Panc1 (cell line): Measurements from ENCODE around the gene SPATA16.

Experiments used
- POLR2AphosphoS5 ChIP-seq: IDR thresholded peaks from 2 replicates; pipeline ENCODE4 v1.6.1; 2012; ENCODE audit warnings: mild to moderate bottlenecking, low read depth, low read length, moderate library complexity
- SIN3A ChIP-seq: IDR thresholded peaks from 2 replicates; pipeline ENCODE4 v1.6.1; 2012; ENCODE audit warnings: low read depth, mild to moderate bottlenecking, low read length, moderate library complexity, borderline replicate concordance; ENCODE audit not compliant: insufficient read depth
- TF ChIP-seq, protein P1 (sequence below), 2 experiments: IDR thresholded peaks; 2 replicates each; pipeline ENCODE4 v1.6.1; 2011 to 2012; ENCODE audit warnings: low read depth in 2 of 2, control low read depth in 1 of 2, low read length in 1 of 2, mild to moderate bottlenecking in 1 of 2, moderate library complexity in 1 of 2; ENCODE audit not compliant: insufficient read depth in 1 of 2
- TF ChIP-seq, protein P2 (sequence below): fragments of 450-650 bp; IDR thresholded peaks from 2 replicates; pipeline ENCODE4 v1.5.1; 2017; ENCODE audit warnings: mild to moderate bottlenecking

DNA sequence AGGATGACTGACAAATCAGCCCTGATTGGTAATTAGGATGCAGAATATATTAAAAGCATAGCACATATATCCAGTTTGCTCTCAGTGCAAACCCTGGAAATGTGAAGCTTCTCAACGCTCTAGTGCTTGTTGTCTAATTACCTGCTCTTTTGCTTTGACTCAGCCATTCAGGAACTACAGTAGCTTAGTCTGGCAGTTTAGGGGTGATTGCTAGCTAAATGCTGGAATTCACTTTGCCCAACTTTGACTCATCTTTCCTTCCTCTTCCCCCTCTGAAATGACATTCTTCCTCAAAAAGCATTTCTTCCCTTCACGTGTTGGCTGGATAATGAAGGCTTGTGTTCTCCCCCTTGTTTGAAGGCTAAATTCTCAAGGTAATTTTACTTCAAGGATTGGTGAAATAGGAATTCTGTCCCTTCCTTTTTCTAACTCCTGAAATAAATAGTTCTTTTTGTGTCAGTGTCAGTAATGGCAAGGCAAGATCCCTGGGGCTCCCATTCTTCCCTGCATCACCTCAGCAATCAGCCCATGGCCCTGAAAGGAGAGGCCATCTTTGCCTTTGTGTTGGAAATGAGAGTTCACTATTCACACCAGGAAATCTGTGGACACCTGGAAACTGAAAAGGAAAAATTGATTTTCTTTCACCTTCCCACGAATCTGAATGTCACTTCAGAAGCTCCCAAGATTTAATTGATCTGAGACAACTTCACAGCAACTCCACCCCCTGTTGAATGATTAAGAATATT is 286.9 kb downstream of the SPATA16 start:
- TF ChIP-seq, protein P1, sequence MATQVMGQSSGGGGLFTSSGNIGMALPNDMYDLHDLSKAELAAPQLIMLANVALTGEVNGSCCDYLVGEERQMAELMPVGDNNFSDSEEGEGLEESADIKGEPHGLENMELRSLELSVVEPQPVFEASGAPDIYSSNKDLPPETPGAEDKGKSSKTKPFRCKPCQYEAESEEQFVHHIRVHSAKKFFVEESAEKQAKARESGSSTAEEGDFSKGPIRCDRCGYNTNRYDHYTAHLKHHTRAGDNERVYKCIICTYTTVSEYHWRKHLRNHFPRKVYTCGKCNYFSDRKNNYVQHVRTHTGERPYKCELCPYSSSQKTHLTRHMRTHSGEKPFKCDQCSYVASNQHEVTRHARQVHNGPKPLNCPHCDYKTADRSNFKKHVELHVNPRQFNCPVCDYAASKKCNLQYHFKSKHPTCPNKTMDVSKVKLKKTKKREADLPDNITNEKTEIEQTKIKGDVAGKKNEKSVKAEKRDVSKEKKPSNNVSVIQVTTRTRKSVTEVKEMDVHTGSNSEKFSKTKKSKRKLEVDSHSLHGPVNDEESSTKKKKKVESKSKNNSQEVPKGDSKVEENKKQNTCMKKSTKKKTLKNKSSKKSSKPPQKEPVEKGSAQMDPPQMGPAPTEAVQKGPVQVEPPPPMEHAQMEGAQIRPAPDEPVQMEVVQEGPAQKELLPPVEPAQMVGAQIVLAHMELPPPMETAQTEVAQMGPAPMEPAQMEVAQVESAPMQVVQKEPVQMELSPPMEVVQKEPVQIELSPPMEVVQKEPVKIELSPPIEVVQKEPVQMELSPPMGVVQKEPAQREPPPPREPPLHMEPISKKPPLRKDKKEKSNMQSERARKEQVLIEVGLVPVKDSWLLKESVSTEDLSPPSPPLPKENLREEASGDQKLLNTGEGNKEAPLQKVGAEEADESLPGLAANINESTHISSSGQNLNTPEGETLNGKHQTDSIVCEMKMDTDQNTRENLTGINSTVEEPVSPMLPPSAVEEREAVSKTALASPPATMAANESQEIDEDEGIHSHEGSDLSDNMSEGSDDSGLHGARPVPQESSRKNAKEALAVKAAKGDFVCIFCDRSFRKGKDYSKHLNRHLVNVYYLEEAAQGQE (IDR thresholded peaks at IDR 0.05; ENCODE audit: insufficient read depth in 1 of 2, low read depth in 2 of 2, low read length in 1 of 2): no peak
- TF ChIP-seq, protein P2, sequence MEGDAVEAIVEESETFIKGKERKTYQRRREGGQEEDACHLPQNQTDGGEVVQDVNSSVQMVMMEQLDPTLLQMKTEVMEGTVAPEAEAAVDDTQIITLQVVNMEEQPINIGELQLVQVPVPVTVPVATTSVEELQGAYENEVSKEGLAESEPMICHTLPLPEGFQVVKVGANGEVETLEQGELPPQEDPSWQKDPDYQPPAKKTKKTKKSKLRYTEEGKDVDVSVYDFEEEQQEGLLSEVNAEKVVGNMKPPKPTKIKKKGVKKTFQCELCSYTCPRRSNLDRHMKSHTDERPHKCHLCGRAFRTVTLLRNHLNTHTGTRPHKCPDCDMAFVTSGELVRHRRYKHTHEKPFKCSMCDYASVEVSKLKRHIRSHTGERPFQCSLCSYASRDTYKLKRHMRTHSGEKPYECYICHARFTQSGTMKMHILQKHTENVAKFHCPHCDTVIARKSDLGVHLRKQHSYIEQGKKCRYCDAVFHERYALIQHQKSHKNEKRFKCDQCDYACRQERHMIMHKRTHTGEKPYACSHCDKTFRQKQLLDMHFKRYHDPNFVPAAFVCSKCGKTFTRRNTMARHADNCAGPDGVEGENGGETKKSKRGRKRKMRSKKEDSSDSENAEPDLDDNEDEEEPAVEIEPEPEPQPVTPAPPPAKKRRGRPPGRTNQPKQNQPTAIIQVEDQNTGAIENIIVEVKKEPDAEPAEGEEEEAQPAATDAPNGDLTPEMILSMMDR: no peak
- TF ChIP-seq POLR2AphosphoS5 (no peak), SIN3A (no peak)
